PFSK-1 (cell line): ENCODE results near the gene SIRPD.

Experiments
- POLR2AphosphoS5 ChIP-seq: IDR thresholded peaks from 2 replicates; pipeline ENCODE4 v1.6.1; 2012; ENCODE audit warnings: low read depth, mild to moderate bottlenecking, control low read depth, low read length, moderate library complexity
- SIN3A ChIP-seq: IDR thresholded peaks from 2 replicates; pipeline ENCODE4 v1.6.1; 2012; ENCODE audit warnings: mild to moderate bottlenecking, low read length, moderate library complexity, borderline replicate concordance; ENCODE audit not compliant: insufficient read depth
- TAF1 ChIP-seq: IDR thresholded peaks from 2 replicates; pipeline ENCODE4 v1.6.1; 2012; ENCODE audit warnings: low read length, control low read depth, borderline replicate concordance; ENCODE audit not compliant: insufficient read depth
- TF ChIP-seq, protein P1 (sequence below), 2 experiments: IDR thresholded peaks; 2 replicates each; pipeline versions ENCODE4 v1.6.1 to v1.8.0; 2011 to 2012; ENCODE audit warnings: low read depth in 2 of 2, low read length in 2 of 2, control low read depth in 1 of 2, inconsistent platforms in 1 of 2, mild to moderate bottlenecking in 1 of 2, moderate library complexity in 1 of 2; ENCODE audit not compliant: insufficient read depth in 1 of 2

GRCh38 chr20:1505361-1505760 lies 52.1 kb downstream of the SIRPD start:
- no peak for TF ChIP-seq POLR2AphosphoS5
- TF ChIP-seq, protein P1, sequence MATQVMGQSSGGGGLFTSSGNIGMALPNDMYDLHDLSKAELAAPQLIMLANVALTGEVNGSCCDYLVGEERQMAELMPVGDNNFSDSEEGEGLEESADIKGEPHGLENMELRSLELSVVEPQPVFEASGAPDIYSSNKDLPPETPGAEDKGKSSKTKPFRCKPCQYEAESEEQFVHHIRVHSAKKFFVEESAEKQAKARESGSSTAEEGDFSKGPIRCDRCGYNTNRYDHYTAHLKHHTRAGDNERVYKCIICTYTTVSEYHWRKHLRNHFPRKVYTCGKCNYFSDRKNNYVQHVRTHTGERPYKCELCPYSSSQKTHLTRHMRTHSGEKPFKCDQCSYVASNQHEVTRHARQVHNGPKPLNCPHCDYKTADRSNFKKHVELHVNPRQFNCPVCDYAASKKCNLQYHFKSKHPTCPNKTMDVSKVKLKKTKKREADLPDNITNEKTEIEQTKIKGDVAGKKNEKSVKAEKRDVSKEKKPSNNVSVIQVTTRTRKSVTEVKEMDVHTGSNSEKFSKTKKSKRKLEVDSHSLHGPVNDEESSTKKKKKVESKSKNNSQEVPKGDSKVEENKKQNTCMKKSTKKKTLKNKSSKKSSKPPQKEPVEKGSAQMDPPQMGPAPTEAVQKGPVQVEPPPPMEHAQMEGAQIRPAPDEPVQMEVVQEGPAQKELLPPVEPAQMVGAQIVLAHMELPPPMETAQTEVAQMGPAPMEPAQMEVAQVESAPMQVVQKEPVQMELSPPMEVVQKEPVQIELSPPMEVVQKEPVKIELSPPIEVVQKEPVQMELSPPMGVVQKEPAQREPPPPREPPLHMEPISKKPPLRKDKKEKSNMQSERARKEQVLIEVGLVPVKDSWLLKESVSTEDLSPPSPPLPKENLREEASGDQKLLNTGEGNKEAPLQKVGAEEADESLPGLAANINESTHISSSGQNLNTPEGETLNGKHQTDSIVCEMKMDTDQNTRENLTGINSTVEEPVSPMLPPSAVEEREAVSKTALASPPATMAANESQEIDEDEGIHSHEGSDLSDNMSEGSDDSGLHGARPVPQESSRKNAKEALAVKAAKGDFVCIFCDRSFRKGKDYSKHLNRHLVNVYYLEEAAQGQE (IDR thresholded peaks at IDR 0.05; ENCODE audit: insufficient read depth in 1 of 2, low read depth in 2 of 2, low read length in 2 of 2), result no peak
- TF ChIP-seq TAF1, result no peak
- no peak for TF ChIP-seq SIN3A
